ENCODE measurements around the gene CD3G.
"Not testable (repeated sequence)": the region's sequence is repeated elsewhere in the genome, so short reads cannot be mapped to it uniquely, and the experiment has no call there.

Gene CD3G

GRCh38 chr11:118343981-118344515 is at the start of gene CD3G:
Gene CD3G (plus strand): TSS chr11:118344344. CDS start chr11:118344424, 80 bp downstream.
- DNase-seq: no peak

- no peak for DNase-seq
Observed at GRCh38 chr11:118295199-118295598, 48.9 kb upstream of the CD3G start.

GRCh38 chr11:118295815-118296454 is 48.2 kb upstream of the CD3G start:
- DNase-seq: no peak

DNA sequence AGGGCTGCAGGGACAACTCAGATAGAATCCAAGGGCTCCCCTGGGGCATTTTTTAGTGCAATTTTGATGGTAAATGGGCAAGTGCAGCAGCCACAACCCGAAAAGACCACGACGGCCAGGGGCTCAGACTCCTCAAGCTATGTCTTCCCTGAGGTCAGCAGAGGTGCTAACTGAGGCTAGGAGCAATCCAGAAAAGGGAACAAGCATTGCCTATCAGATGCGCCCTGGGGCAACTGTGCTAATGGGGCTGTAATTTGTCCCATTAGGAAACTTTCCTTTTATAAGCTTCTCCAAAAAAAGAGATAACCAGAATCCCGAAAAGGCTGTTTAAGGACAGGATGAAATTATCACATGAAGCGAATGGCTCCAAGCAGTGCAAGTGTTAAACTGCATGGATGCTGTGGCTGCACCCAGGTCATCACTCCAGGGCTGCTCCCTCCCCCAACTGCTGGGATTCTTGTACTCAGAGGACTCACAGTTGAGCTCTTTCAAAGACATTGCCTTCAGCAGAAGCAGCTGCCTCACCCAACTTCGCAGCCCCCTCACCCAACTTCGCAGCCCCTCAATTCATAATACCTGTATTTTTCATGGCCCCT is 42.4 kb upstream of the CD3G start:
- DNase-seq: no peak

- DNase-seq: no peak
Observed at GRCh38 chr11:118304227-118304567, 39.9 kb upstream of the CD3G start.

GRCh38 chr11:118304568-118305248 is 39.4 kb upstream of the CD3G start, which contains the start of gene CD3E:
Gene CD3E (plus strand): TSS chr11:118304730. CDS start chr11:118304953, 223 bp downstream.
- no peak for DNase-seq

DNA sequence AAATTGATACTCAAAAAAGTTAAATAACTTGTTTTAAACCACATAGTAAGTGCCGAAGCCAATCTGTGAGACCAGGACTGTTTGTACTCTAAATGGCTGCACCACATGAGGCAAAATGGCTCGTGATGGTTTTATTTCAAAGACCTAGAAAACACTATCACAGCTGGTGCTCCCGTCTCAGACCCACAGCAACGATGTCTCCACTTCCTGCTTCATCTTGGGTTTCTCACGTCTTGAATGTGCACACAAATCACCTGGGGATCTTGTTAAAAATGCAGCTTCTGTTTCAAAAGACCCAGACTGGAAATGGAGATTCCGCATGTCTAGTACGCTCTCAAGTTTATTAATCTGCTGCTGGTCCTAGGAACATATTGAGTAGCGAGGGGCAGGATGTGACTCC is 38.4 kb upstream of the CD3G start:
- DNase-seq: no peak

- DNase-seq: no peak
Observed at GRCh38 chr11:118306556-118306955, 37.6 kb upstream of the CD3G start.

GRCh38 chr11:118308995-118309528 is 35.1 kb upstream of the CD3G start:
- not testable (repeated sequence) for DNase-seq

DNA sequence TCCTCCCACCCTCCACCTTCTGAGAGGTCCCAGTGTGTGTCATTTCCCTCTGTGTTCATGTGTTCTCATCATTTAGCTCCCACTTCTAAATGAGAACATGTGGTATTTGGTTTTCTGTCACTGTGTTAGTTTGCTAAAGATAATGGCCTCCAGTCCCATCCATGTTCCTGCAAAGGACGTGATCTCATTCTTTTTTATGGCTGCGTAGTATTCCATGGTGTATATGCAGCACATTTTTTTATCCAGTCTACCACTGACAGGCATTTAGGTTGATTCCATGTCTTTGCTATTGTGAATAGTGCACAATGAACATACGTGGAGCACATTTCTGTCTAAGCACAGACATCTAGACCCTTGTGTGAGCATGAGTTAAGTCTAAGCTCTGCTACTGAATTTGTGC is 33.9 kb upstream of the CD3G start:
- DNase-seq: no peak

DNA sequence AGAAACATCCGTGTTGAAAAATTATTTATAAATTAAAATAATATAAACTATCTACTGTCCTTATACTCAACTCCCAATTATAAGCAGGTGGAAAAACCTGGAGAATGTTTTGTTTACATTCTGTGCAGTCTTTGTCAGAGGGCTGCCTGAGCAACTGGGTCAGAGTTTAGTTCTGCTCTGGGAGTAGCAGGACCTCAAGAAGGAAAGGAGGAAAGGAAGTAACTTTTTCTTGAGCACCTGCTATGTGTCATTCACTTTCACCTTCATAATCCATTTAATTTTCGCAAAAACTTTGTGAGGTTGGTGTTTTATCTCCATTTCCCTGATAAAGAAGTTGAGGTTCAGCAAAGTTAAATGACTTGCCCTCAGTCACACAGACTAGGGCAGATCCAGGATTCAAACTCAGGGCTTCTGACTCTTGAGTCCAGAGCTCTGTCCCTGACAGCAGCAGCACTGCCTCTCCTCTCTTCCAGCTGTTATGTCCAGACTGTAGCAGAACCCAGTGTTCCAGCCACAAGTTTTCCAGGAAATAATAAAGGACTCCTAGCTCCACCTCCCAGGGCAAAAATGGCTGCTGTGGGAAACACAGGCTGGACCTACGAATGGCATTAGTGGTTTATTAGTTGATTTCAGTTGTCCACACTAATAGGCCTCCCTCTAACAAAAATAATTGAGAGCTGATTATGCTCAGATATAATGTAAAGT is 33.2 kb upstream of the CD3G start:
- DNase-seq: no peak

DNA sequence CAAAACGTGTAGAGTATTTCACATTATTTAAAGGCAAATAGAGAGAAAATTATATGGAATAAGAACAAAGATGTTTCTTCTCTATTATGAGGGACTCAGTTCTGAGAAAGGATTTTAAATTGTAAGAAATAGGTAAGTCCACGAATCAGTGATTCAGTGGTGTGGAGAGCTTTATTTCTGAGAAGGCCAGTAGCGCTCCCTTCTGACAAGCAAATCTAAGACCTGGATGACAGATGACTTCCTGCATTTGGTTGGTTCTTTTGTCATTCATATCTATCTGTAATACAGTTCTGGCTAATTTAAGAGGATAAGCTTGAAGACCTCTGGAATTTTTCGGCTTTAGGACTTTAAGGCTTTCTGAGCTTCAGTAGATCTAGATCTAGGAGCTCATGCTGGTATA is 32.6 kb upstream of the CD3G start:
- no peak for DNase-seq

GRCh38 chr11:118312328-118312727 is 31.8 kb upstream of the CD3G start:
- DNase-seq: no peak

DNA sequence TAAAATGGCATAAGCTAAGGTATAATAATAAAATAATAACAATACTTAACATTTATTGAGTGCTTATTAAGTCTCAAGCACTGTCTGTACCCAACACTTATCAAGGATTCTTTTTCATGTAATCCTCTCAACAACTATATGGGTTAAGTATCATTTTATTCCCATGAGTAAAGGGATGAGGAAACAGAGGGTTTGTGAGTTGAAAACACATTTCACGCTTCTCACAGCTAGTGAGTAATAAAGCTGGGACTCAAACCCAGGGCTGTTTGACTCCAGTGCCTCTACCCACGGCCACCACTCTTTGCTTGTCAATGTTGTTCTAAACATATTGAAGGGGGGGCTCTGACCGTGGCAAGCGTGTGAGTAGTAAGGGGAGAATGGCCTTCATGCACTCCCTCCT is 30.9 kb upstream of the CD3G start:
- no peak for DNase-seq

GRCh38 chr11:118314988-118315411 is 29.1 kb upstream of the CD3G start:
- DNase-seq: no peak

DNA sequence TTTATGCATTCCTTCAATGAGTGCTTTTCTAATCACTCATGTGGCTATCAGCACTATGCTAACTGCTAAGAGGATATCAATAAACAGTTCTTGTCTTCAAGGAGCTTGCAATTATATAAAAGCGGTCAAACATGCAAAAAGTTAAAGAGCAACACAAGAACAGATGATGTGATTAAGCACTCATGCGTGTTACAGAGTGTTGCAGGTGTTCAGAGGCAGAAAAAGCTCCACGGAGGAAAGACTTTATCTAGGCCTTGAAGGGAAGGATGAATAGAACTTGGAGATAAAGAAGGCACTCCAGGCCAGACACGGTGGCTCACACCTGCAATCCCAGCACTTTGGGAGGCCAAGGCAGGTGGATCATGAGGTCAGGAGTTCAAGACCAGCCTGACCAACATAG is 26.0 kb upstream of the CD3G start:
- DNase-seq: no peak

DNA sequence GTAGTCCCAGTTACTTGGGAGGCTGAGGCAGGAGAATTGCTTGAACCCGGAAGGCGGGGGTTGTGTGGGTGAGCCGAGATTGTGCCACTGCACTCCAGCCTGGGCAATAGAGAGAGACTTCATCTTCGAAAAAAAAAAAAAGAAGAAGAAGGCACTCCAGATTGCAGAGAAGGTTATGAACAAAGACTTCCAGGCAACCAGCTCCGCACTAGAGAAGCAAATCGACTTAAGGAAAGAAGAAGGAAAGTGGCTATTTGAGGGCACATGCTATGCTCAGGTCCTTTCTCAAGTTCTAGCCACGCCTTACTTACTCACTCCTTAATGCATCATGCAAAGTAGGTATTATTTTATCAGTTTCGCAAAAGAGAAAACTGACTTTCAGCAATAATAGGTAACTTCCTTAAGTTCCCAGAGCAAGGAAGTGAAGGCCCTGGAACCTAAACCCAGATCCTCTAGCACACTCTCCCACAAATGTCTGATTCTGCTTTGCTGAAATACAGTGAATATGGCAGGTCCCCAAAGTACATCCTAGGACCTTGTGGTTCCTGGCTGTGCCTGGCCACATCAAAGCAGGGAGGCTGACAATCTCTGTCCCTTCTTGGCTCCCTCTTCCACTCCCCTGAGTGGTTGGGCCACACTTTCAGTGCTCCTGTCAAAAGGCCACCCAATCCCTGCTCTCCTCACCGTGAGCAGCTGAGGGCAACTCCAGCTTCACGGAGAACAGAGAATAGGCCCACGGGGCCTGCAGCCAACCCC is 25.4 kb upstream of the CD3G start:
- no peak for DNase-seq

DNA sequence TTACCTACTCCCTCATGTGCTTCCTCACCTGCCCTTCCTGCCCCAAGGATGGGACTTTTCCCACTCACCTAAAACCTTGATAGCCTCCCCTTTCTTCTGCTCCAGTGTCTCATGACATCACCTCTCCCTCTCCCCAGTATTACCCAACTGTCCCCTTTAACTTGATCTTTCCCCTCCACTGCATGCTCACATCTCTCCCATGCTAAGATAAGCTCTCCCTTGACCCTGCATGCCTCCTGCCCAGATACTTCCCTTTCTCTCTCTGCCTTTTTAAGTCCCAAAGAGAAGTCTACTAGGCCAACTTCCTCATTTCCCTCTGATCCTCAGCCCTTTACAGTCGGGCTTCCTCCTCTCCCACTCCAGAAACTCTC is 24.8 kb upstream of the CD3G start:
- no peak for DNase-seq

- DNase-seq: no peak
Observed at GRCh38 chr11:118320515-118320914, 23.6 kb upstream of the CD3G start.

- no peak for DNase-seq
Observed at GRCh38 chr11:118321386-118322082, 22.6 kb upstream of the CD3G start.

DNA sequence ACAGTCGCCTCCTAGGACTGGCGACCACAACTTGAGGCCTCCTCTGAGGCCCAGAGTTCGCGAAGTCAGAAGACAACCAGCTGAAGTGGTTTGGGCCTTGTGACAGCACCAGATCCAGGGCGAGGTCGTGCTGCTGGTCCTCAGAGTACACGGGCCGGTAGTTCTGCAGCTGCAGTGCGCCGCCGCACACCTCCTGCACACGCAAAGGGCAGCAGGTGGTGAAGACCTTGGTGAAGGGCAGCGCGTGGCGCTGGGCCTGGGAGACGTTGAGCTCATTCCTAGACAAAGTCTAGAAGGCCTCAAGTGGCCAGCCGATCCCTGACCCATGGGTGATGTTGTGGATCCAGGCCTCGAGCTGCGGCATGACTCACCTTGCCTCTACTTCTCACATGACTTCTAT is 21.4 kb upstream of the CD3G start:
- no peak for DNase-seq

DNA sequence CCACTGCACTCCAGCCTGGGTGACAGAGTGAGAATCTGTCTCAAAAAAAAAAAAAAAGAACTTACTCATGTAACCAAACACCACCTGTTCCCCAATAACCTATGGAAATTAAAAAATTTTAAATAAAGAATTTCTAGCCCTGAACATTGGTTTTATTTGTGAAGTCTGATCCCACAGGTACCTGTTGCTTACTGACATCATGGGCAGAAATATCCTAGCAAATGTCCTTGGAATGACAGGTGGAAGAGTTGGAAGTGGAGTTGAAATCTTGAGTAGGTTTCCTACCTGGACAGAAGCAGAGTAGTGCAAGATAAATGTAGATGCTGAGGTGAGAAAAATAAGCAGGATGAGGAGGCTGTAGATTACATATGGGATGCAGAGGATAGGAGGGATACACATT is 18.9 kb upstream of the CD3G start:
- no peak for DNase-seq

All from NCI-H446 treated with DMSO at 0.1 percent for 48 hours (cell line).